Posterior vena cava (tissue), 2 donors: ENCODE data around the gene STARD7. TPM values are rescaled to one million over a fixed set of nuclear protein-coding genes. Genes with fewer than 3 reads are reported as not detected.
A peak's percentile ranks its signal among the peaks of the same experiment; 100 is the strongest.

ENCODE experiments used
- DNase-seq: peaks from one replicate; pipeline ENCODE4 v3.0.0-alpha.2; 2020; ENCODE audit warnings: low spot score
- intact Hi-C, 2 donors: fragments of 100-400 bp; cut with DNase I; formaldehyde crosslinking; loops; one replicate each; pipeline versions ENCODE4 v1.14.1 to v1.14.2; 2022 to 2023
- total RNA-seq, 2 donors: library from RNA; stranded (reverse); fragmentation: NEBNext Ultra II Directional; extraction: Animal tissue kit (Norgen Biotek cat#: 25700); gene quantifications; one replicate each; pipeline ENCODE4 v1.2.1, GENCODE V29; 2021
- donor health status: DM: yes; HTN: yes; CAD: no.
- donor health status: DM: yes; HTN: yes; CAD: no.

The STARD7 gene
- total RNA-seq, 2 donors from 2014 or later: 68.0 to 71.4 TPM

DNA sequence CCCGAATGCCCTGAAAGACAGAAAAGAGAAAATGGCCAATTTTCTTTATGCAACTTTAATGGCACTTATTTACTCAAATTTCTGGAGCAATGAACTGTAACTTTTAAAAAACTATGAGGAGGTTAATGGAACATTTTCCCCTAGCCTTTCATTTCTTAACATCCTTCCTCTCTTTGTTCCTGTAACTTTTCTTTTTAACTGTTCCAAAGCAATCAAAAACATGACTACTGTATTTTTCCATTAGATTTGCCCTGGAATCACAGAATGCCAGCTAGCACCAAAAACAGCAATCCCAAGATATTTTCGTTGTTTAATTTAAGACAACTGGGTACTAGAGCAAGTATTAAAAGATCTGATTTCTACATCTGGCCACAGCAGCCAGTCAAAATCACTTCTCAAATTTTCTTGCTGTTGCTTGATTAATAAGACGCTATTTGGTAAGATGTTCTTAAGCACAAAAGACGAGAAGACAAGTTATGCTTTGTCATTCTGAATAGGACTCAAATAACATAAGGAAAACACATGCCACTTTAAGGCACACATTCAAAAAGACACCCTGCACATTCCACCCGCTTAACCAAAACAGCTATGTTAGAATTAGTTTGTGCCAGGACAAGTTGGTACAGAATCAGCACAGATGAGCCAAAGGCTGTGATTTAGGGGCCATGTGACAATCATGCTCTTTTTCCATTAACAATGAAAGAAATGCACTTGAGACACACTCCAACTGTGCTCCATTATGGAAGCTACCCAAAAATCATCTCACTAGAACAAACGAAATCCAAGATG is 3.6 kb downstream of the STARD7 start:
- intact Hi-C loops: loop anchor here (5.0 to 10.0 kb wide), 2 partner anchors 47 to 60 kb away; partner anchors contain the start of genes CIAO1 (in 1 of the 2) and TMEM127 (in 1 of the 2)
- DNase-seq: no peak

DNA sequence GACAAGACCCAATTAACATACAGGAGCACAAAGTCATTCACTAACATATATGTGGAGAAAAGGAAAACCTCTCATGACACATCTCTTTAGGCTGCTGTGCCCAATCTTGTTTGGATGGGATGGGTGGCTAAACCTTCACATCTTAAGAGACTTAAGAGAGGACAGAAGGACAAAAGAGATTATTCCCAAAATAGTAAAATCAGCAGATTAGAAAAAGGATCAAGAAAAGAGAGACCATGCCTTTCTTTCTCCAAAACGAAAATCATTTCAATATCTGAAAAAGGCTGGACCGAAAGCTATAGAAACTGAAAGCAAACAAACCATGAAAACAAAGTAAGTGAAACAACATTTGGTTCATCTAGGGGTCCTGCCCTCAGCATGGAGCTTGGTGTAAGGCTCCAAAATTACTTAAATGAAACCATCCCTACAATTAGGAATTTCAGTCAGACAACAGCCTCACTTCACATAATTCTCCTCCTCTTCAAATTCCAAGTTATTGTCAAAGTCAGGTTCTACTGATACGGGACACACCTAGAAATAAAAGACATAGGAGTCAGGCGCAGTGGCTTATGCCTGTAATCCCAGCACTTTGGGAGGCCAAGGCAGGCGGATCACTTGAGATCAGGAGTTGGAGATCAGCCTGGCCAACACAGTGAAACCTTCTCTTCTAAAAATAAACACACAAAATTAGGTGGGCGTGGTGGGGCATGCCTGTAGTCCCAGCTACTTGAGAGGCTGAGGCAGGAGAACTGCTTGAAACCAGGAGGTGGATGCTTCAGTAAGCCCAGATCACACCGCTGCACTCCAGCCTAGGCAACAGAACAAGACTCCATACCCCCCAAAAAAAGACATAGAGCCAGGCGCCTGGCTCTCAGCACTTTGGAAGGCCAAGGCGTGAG is 5.2 kb downstream of the STARD7 start:
- intact Hi-C loops: loop anchor here in 1 of 2 donors (10.0 kb wide), 1 partner anchor 61 kb away; the partner anchor contains the start of genes CIAO1 and TMEM127
- DNase-seq: no peak

DNA sequence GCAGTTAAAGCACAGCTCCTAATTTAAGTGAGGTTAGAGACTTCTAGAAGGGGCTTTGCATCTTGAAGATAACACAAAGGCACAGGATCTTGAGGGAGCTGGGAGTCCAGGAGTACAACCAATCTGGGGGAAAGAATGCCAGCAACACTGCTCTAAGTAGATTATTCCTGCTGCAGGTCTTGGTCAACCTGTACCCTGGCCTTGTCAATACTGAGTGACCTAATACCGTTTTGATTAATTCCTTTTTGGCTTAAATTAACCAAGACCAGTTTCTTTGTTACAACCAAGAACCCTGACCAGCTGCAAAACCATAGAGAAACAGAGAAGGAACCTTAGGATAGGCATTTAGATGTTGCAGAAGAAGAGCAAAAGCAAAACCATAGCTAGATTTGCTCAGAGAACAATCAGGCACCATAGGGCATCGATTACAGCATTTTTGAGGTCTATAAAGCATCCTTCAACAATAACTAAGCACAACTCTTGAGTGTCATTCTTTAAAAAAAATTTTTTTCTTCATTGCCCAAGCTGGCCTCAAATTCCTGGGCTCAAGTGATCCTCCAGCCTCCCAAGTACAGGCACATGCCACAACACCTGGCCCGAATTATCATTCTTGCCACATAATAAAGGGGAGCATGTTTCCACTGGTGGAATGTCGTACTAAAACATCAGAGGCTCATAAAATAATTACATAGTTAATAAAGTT is 6.3 kb downstream of the STARD7 start:
- intact Hi-C loops: loop anchor here in 1 of 2 donors (10.0 kb wide), 1 partner anchor 62 kb away; the partner anchor contains the start of genes CIAO1 and TMEM127
- DNase-seq: no peak

DNA sequence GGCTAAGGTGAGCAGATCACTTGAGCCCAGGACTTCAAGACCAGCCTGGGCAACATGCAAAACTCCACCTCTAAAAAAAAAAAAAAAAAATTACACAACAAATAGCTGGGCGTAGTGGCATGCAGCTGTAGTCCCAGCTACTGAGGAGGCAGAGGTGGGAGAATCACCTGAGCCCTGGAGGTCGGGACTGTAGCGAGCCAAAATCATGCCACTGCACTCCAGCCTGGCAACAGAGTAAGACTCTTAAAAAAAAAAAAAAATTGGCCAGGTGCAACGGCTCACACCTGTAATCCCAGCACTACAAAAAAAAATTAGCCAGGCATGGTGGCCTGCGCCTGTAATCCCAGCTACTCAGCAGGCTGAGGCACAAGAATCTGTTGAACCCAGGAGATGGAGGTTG is 7.3 kb downstream of the STARD7 start:
- intact Hi-C loops: loop anchor here in 1 of 2 donors (10.0 kb wide), 1 partner anchor 63 kb away; the partner anchor contains the start of genes CIAO1 and TMEM127
- DNase-seq: no peak

DNA sequence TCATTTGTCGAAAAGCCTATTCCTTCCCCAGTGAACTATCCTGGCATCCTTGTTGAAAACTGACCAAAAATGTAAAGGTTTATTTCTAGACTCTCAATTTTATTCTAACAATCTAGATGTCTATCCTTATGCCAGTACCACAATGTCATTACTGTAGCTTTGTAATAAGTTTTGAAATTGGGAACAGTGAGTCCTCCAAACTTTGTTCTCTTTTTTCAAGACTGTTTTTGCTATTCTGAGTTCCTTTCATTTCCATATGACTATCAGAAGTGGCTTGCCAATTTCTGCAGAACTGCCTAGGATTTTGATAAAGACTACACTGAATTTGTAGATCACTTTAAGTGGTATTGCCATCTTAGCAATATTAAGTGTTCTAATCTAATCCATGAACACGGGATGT is 9.7 kb downstream of the STARD7 start:
- intact Hi-C loops: no loop called here
- DNase-seq: no peak

DNA sequence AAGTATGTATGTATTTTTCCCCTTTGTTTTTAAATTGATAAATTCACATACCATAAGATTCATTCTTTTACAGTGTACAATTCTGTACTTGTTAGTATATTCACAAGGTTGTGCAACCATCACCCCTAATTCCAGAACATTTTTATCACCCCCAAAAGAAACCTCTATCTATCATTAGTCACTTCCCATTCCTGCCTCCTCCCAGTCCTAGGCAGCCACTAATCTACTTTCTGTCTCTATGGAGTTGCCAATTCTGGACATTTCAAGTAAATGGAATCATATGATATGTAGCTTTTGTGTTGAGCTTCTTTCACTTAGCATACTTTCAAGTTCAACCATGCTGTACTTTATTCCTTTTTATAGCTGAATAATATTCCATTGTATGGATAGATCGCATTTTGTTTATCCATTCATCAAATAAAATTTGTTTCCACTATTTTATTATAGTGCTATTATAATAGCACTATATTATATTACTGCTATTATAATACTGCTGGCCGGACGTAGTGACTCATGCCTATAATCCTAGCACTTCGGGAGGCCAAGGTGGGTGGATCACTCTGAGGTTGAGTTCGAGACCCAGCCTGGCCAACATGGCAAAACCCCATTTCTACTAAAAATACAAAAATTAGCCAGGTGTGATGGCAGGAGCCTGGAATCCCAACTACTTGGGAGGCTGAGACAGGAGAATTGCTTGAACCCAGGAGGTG is 10.9 kb downstream of the STARD7 start:
- no peak for DNase-seq
- intact Hi-C loops: no loop called here

DNA sequence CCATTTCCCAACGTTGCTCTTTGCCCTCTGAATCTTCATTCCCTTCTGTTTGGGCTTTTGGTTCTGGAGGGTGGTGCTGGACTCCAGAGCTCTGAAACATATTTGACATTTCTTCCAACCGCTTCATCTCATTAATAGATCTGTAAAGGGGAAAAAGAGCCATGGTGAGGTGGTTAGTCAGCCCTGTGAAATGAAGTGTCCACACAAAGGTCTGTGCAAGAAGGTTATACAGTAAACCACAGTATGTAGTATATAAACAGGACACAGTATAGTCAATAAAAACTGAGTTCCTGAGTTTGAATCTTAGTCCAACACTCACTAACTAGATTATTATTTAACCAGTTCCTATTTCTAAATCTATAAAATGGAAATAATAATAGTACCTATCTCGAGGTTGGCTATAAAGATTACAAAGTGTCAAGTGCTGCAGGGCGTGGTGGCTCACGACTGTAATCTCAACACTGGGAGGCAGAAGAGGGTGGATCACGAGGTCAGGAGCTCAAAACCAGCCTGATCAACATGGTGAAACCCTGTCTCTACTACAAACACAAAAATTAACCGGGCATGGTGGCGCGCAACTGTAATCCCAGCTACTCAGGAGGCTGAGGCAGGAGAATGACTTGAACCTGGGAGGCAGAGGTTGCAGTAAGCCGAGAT is 13.1 kb downstream of the STARD7 start:
- no peak for DNase-seq
- intact Hi-C loops: no loop called here

DNA sequence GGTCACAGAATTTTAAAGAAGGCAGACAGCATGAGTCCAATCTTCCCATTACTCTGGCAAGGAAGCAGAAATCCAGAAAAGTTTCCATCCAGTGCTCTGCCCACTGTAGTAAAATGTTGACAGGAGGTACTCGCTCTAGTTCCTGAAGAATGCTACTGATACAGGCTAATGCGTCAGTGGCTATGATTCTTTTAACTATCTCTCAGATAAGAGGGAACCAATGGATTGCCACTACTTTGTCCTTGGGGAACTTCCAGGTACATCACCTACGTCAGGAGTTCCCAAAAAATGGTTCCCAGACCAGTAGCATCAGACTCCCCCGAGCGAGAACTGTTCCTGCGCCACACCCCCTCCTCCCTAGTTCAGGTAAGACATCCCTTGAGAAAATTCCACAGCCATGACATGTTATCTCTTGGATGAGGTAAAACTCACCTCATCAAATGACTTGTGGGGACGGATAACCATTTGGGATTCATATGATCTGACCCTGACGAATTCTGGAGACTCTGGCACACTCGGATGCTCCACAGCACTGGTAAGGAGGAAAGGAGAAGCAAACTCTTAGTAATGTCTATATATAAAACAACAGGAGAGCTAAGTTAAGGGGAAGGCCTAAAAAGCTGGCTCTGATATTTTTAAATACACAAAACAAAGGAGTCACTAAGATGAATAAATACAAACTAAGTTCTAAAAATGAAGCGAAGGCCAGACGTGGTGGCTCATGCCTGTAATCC is 16.5 kb downstream of the STARD7 start:
- DNase-seq: no peak
- intact Hi-C loops: no loop called here

DNA sequence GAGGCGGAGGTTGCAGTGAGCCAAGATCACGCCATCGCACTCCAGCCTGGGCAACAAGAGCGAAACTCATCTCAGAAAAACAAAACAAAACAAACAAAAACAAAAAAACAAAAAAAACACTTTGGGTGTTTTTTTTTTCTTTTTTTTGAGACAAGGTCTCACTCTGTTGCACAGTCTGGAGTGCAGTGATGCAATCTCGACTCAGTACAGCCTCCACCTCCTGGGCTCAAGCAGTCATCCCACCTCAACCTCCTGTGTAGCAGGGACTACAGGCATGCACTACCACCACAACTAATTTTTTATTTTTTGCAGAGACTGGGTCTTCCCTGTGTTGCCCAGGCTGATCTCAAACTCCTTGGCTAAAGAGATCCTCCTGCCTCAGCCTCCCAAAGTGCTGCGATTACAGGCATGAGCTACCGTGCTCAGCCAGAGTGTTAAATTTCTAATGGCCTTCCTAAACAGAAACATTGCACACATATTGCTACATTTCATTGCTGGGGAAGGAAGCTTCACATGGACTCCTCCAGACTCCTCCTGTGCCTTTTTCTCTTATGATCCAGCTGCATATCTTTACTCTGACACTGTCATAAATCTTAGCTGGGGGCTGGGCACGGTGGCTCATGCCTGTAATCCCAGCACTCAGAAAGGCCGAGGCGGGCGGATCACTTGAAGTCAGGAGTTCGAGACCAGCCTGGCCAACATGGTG is 19.7 kb downstream of the STARD7 start:
- DNase-seq: peak; percentile 23
- intact Hi-C loops: no loop called here

DNA sequence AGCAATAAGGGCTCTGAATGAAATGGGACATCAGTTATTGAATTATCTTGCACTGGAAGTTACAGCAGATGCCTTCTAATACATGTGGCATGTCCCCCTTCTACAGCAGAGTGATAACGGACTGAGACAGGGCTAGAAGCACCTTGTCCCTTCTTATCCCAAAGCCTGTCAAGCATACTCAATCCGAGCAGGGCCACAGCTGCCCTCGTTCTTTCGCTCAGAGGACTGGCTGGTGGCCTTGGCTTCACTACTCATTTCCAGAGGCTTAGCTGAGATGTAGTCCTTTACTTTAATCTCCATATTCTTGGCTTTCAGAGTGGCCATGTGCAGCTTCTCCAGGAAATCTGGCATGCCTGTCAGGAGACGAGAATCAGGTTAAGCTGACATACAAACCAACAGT is 22.1 kb downstream of the STARD7 start:
- DNase-seq: peak; percentile 19
- intact Hi-C loops: no loop called here

DNA sequence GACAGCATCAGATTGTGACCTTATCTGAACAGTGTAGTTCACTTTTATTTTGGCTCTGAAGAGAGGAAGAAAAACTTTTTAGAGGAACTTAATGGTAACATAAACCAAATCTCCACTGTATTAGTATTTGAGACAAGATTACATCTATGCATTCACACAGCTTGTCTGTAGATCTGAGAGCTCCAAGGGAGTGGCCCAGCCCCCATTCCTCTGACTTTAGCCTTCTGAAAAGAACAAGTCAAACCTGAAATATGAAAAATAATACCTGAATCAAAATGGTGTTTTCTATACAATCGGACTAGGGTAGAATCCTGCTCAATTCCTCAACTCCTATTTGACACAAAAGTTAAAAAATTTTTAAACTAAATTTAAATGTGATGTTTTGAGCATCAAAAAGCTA is 23.1 kb downstream of the STARD7 start:
- DNase-seq: no peak
- intact Hi-C loops: no loop called here

DNA sequence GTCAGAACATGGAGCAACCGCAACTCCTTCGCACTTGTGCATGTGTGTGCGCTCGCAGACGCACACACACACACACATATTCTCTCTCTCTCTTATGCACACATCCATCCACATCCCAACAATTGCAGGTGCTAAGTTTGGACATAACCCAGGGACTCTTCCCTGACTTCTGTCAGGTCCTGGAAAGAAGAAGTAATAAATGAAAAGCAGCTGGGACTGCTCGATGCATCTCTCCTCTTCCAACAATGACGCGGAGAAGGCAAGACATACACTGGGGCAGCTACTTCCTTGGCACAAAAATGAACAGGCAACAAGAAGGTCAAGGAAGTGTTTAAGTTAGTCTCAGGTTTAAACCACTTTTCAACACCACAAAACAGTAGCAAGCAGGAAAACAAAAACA is 23.6 kb downstream of the STARD7 start:
- no peak for DNase-seq
- intact Hi-C loops: no loop called here

DNA sequence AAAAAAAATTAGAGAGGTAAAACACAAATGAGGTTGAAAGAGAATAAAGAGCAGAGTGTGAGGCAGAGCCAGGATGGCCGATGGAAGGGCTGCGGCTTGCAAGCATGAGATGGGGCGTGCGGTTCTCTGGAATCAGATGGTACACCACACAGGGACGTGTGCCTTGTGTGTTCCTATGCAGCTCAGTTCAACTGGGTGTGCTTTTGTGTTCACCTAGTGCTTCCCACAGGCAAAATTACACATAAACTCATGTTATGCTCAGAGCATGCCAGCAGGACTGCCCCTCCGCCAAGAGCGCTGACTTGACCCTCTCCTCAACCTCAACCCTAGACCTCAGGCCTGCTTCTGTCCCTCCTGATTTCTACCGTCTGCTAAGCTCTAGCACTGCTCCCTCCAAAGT is 24.4 kb downstream of the STARD7 start:
- intact Hi-C loops: no loop called here
- DNase-seq: peak; percentile 20

DNA sequence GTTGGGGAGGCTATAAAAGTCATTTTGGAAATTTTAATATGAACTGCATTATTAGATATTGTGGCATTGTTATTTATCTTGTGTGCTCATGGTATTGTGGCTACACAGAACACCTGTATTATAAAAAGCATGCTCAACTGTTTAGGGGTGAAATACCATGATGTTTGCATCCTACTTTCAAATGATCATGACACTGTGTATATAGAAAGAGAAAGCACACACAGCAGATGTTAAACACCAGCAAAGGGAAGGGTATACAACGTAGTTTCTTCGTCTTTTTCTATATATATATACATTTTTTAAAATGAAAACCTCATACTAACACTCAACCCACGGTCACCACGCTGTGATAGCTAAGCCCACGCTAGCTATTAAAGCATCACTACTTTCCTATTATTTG is 27.1 kb downstream of the STARD7 start:
- intact Hi-C loops: no loop called here
- DNase-seq: no peak

DNA sequence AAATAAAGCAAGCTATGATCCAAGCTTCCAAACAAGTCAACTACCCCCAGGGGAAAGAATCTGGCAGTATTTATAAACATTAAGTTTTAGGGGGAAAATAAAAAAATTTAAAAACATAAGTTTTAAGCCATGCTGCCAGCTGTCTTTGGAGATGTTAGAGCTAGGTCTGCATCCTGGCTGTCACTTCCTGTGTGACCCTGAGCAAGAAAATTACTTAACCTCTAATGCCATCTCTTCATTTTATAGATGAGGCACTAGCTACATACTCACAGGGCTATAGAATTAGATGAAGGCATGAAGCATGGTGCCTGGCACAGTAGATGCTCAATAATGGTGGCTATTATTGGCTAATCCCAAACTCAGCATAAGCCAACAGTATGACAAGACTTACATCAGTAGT is 28.1 kb downstream of the STARD7 start:
- no peak for DNase-seq
- intact Hi-C loops: no loop called here

DNA sequence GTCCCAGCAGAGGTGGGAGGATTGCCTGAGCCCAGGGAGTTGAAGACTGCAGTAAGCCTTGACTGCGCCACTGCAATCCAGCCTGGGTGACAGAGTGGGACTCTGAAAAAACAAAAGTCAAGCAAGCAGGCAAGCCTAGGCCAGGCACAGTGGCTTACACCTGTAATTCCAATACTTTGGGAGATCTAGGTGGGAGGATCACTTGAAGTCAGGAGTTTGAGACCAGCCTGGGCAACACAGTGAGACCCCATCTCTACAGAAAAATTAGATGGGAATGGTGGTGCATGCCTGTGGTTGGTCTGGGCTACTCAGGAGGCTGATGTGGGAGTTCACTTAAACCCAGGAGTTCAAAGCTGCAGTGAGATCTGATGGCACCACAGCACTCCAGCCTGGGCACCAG is 28.6 kb downstream of the STARD7 start:
- intact Hi-C loops: no loop called here
- peak; percentile 49 for DNase-seq

DNA sequence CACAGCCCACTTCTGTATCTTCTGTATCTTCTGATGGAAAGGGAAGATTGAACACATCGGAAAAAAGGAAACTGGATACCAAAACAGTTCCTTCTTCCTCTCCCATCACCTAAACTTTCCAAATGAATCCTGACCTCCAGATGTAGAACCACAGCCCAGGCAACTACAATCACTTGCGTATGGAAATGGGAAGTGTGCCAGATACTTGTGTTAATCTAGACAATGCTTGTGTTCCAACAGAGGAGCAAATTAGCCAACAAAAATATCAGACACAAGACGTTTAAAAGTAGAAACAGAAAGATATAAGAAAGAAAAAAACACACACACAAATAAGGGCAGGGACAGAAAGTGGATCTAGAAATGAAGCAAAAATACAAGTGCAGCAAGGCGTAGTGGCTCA is 32.0 kb downstream of the STARD7 start:
- intact Hi-C loops: no loop called here
- DNase-seq: no peak
